Keratinocyte (primary cell): ENCODE data around the gene MARCHF2. TPM values are rescaled to one million over a fixed set of nuclear protein-coding genes. Genes with fewer than 3 reads are reported as not detected.

Source experiments
- DNase-seq: peaks from one replicate; pipeline ENCODE4 v3.0.0-alpha.2; 2011; ENCODE audit warnings: low read depth, missing footprints, low spot score
- FAIRE-seq: peaks from 2 replicates; lab custom pipeline; 2011; peaks lifted over from hg19 to GRCh38; lab: Jason Lieb, UNC
- H2AFZ ChIP-seq: 2 replicates; pipeline ENCODE4 v1.6.0; 2012; ENCODE audit warnings: low read length, control low read depth, inconsistent platforms; ENCODE audit not compliant: control insufficient read depth
- H3K27ac ChIP-seq: 2 replicates; pipeline ENCODE4 v1.5.1; 2011; ENCODE audit warnings: low read length; ENCODE audit not compliant: control insufficient read depth, insufficient read depth
- H3K27me3 ChIP-seq: 3 replicates; pipeline ENCODE4 v1.6.0; 2011; ENCODE audit warnings: low read length; ENCODE audit not compliant: control insufficient read depth, insufficient read depth; ENCODE audit errors: extremely low read depth
- H3K36me3 ChIP-seq, 2 experiments: 2 replicates in 1 of 2; 3 replicates in 1 of 2; pipeline ENCODE4 v1.5.1; 2011; ENCODE audit warnings: low read length in 2 of 2, mild to moderate bottlenecking in 1 of 2; ENCODE audit not compliant: control insufficient read depth in 2 of 2, insufficient read depth in 2 of 2; ENCODE audit errors: extremely low read depth in 1 of 2
- H3K4me1 ChIP-seq: 3 replicates; pipeline ENCODE4 v1.5.1; 2011; ENCODE audit warnings: low read length; ENCODE audit not compliant: control insufficient read depth, insufficient read depth; ENCODE audit errors: extremely low read depth
- H3K4me2 ChIP-seq: 3 replicates; pipeline ENCODE4 v1.6.0; 2011; ENCODE audit warnings: low read depth, low read length; ENCODE audit not compliant: control insufficient read depth, insufficient read depth; ENCODE audit errors: extremely low read depth
- H3K4me3 ChIP-seq, 3 experiments: fragments of 200-600 bp in 1 of 3; sonication (generic) in 1 of 3; 2 replicates in 2 of 3; 3 replicates in 1 of 3; pipeline ENCODE4 v1.5.1; 2011 to 2016; ENCODE audit warnings: low read length in 3 of 3, mild to moderate bottlenecking in 3 of 3, control low read depth in 2 of 3, inconsistent platforms in 1 of 3, low read depth in 1 of 3, mixed read lengths in 1 of 3, mixed run types in 1 of 3, moderate library complexity in 1 of 3; ENCODE audit not compliant: control insufficient read depth in 2 of 3, insufficient read depth in 2 of 3; ENCODE audit errors: extremely low read depth in 1 of 3
- H3K79me2 ChIP-seq: 2 replicates; pipeline ENCODE4 v1.6.0; 2012; ENCODE audit warnings: low read length; ENCODE audit not compliant: control insufficient read depth, insufficient read depth
- H3K9ac ChIP-seq: 3 replicates; pipeline ENCODE4 v1.6.0; 2011; ENCODE audit warnings: low read length; ENCODE audit not compliant: control insufficient read depth, insufficient read depth; ENCODE audit errors: extremely low read depth
- H3K9me1 ChIP-seq: 3 replicates; pipeline ENCODE4 v1.6.0; 2011; ENCODE audit warnings: low read length; ENCODE audit not compliant: control insufficient read depth, insufficient read depth; ENCODE audit errors: extremely low read depth
- H3K9me3 ChIP-seq: 2 replicates; pipeline ENCODE4 v1.5.1; 2012; ENCODE audit warnings: low read depth, low read length; ENCODE audit not compliant: control insufficient read depth
- H4K20me1 ChIP-seq: 3 replicates; pipeline ENCODE4 v1.6.0; 2011; ENCODE audit warnings: low read length; ENCODE audit not compliant: control insufficient read depth, insufficient read depth; ENCODE audit errors: extremely low read depth
- CTCF ChIP-seq, 3 experiments: IDR thresholded peaks in 1 of 3; conservative IDR thresholded peaks in 1 of 3; optimal IDR thresholded peaks in 1 of 3; 2 replicates in 2 of 3; 3 replicates in 1 of 3; pipeline versions ENCODE3 to v1.5.1; 2011; ENCODE audit warnings: low read length in 3 of 3, mild to moderate bottlenecking in 3 of 3, moderate library complexity in 2 of 3, control low read depth in 1 of 3, inconsistent platforms in 1 of 3; ENCODE audit not compliant: insufficient read depth in 2 of 3; ENCODE audit errors: extremely low read depth in 1 of 3
- EZH2 ChIP-seq: IDR thresholded peaks from one replicate; pipeline ENCODE4 v1.6.1; 2012; ENCODE audit warnings: inconsistent platforms, mild to moderate bottlenecking, low read length, moderate library complexity
- dilution Hi-C: fragments of 300-500 bp; cut with MboI; formaldehyde crosslinking; loops from one replicate; pipeline ENCODE4 v1.7.0; 2020; ENCODE audit warnings: low sequenced_read_pairs; ENCODE audit not compliant: extremely low pct_ligation_motif_present
- polyA plus RNA-seq, 5 experiments: library from polyadenylated mRNA; depleted of rRNA in 3 of 5; stranded (reverse) in 3 of 5; stranded (forward) in 1 of 5; unstranded in 1 of 5; fragments of >200 nt; gene quantifications; 1 replicate in 1 of 5; 2 replicates in 3 of 5; 3 replicates in 1 of 5; pipeline versions ENCODE4 v1.2.1 to v1.2.3, GENCODE V29; 2011 to 2012; ENCODE audit warnings: missing spikeins in 2 of 5, low read depth in 1 of 5, low replicate concordance in 1 of 5

Gene MARCHF2
- polyA plus RNA-seq, 1 donor (not counting 4 experiments of a cell fraction or from before 2014, with no cell fraction given) = 13.7 TPM

DNA sequence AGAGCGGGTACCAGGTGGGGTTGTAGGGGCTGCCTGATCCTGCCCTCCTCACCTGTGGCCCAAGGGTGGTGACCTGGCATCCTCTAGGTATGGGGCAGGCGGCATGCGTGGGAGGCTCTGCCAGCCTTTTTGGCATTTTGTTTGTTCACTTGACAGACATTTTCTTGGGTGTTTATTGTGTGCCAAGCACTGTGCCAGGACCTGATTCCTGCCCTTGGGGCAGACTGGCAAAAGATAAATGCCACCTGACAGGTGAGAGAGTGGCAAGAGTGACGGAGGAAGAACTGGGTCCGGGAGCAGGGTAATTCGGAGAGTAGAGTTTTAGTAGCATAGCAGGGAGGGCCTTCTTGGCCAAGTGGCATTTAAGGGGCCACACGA lies 16.9 kb upstream of the MARCHF2 start:
- Histone ChIP-seq H3K4me1 (peaks cover 32% of the 10 kb centered on the region), H3K27ac (no peak overlapping the region), H3K4me2 (no peak overlapping the region), H3K9me1 (peaks cover 9% of the 10 kb centered on the region), H3K9me3 (no peaks in the 10 kb centered on the region), H3K9ac (no peak overlapping the region), H3K79me2 (peaks cover 57% of the 10 kb centered on the region), H4K20me1 (peaks cover 5% of the 10 kb centered on the region), H2AFZ (no peak overlapping the region), H3K36me3 (peaks cover 0 to 9% of the 10 kb centered on the region in 2 experiments), H3K4me3 (no peak overlapping the region), H3K27me3 (no peaks in the 10 kb centered on the region)
- no peak for FAIRE-seq
- no peak for TF ChIP-seq EZH2
- no peak for TF ChIP-seq CTCF (optimal IDR thresholded peaks at IDR 0.05 in 1 of 3, IDR thresholded peaks at IDR 0.05 in 1 of 3, conservative IDR thresholded peaks at IDR 0.05 in 1 of 3; ENCODE audit: extremely low read depth in 1 of 3, insufficient read depth in 2 of 3, low read length in 3 of 3)
- dilution Hi-C loops = no loop called here
- DNase-seq = no peak

DNA sequence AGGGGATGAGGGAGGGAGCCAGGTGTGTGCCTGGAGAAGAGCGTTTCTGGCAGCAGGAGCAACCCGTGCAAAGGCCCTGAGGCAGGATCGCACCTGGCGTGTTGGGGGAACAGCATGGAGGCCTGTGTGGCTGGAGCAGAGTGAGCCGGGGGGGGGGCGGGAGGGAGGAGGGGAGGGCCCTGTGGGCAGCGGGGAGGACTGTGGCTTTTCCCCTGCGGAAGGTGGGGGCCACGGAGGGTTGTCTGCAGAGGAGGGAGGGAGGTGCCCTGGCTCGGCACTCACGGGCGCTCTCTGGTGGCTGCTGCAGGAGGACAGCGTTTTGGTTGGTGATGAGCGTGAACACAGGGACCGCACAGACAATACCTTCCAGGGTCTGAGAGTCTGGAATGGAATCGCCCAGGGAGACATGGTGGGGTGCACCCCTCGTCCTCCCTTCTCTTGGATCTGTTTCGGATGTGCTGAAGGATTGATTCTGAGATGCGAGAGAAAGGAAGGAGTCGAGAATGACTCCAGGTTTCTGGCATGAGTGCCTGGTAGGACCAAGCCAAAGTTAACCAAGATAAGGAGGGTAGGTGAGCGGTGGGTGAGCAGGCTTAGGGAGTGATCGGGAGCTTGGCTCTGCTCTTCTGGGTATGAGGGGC lies 16.4 kb upstream of the MARCHF2 start:
- peak overlapping the region; percentile 10 for H3K27ac ChIP-seq
- peak; percentile 59 for FAIRE-seq

More for the DNA sequence above, 16.4 kb upstream of the MARCHF2 start:
- Histone ChIP-seq H3K4me2 (peak overlapping the region; percentile 79), H3K4me3 (peak overlapping the region in 1 of 3 experiments; percentile 7), H3K36me3 (peaks cover 0 to 9% of the 10 kb centered on the region in 2 experiments), H3K9me3 (no peaks in the 10 kb centered on the region), H3K9me1 (peaks cover 4% of the 10 kb centered on the region), H3K27me3 (no peaks in the 10 kb centered on the region), H3K9ac (peak overlapping the region; percentile 51), H4K20me1 (peaks cover 5% of the 10 kb centered on the region), H2AFZ (no peak overlapping the region), H3K79me2 (peaks cover 52% of the 10 kb centered on the region), H3K4me1 (peaks cover 31% of the 10 kb centered on the region)
- TF ChIP-seq EZH2 (no peak), CTCF (optimal IDR thresholded peaks at IDR 0.05 in 1 of 3, IDR thresholded peaks at IDR 0.05 in 1 of 3, conservative IDR thresholded peaks at IDR 0.05 in 1 of 3; ENCODE audit: extremely low read depth in 1 of 3, insufficient read depth in 2 of 3, low read length in 3 of 3) (peak; percentile 79 to 95 (median 93))
- DNase-seq = no peak
- dilution Hi-C loops = no loop called here
